NCI-H1930 (cell line): ENCODE results near the gene SLCO3A1.
"Not testable (repeated sequence)": the region's sequence is repeated elsewhere in the genome, so short reads cannot be mapped to it uniquely, and the experiment has no call there.

Source experiments
- DNase-seq, 2 experiments: peaks; one replicate each; lab custom pipeline; 2025; lab: John Stamatoyannopoulos, UW

SLCO3A1 gene

DNA sequence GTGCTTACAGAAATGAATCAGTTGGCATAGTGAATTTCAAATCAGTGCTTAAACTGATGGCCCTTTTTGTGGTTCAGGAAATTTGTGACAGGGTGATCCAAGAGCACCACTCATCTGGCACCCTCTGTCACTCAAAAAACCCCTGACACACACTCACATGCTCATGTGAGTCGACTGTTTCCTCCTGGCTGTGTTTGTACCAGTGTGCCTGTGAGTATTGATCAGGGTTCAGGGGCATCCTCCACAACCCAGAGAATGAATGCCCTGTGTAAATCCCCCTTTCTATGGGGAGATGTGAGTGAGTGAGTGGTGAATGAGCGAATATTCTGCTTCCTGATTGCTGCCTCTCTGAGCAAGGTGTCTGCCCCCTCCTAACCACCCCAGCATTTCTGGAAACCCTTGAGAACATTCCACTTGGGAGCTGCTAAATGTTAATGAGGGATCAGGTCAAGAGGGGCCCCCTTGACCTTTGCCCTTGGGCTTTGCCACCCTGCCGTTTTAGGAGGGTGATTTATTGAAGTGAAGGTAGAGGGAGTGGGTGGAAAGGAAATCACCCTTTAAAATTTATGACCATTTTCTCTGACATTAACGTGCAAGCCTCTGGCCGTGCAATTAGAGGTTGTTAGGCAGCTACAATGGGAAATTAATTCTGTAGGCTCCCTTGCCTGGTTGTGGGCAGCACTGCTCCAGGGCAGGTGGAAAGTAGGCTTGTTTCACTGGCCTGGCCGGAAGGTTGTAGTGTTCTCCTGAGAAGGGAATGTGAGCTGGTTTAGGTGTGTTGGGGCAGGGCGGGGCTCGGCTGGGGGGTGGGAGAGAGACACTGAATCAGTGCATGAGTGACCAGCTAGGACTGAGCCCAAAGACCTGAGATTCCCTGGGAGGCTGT, 87.2 kb downstream of the SLCO3A1 start:
- DNase-seq, result no peak

DNA sequence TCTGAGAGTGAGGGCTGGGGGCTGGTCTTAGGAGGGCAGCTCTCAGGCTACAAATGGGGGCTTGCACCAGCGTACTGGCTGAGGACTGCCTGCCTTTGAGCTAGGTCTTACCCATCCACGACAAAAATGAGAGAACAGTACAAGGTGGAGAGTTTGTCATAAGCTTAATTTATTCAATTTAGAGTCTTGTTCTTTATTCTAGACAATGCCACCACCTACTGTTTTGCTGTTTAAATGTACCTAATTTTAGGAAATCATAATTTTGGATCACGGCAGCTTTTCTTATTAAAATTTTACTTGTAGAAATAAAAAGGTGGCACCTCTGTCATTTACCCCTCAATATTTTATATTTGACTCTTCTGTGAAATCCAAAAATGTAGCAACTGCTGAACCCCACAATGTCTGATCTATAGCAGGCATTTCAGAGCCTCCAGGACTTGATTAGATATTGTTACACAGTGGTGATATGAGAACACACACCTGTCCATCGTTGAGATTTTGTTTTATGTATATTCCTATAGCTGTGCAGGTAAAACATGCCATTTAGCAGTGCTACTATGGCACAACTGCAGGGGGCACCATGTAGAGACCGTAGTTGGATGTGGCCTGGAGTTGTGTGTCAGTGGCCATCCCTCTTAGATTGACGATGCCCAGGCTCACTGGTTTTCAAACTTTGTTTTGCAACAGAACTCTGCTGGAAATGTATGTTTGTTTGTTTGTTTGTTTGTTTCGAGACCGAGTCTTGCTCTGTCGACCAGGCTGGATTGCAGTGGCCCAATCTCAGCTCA, 88.6 kb downstream of the SLCO3A1 start:
- DNase-seq, result no peak

DNA sequence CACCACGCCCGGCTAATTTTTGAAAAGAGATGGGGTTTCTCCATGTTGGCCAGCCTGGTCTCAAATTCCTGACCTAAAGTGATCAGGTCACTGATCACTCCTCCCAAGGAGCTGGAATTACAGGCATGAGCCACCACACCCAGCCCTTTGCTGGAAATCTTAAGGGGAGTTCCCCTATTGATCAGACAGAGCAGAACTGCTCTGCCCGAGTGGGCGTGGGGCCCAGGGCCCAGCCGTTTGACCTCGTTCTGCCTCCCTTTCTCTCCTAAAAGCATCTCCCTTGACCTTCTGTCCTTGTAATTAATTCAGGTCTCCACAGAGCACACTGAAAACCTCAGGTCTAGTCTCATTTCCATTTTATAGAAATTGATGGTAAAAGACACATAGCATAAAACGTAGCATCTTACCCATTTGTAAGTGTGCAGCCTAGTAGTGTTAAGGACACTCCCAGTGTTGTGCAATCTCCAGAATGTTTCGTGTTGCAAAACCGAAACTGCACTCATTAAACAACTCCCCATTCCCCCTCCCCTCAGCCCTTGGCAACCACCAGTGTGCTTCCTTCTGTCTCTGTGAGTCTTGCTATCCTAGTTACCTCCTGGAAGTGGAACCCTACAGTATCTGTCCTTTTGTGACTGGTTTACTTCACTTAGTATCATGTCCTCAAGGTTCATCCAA, 89.3 kb downstream of the SLCO3A1 start:
- DNase-seq, result no peak

DNA sequence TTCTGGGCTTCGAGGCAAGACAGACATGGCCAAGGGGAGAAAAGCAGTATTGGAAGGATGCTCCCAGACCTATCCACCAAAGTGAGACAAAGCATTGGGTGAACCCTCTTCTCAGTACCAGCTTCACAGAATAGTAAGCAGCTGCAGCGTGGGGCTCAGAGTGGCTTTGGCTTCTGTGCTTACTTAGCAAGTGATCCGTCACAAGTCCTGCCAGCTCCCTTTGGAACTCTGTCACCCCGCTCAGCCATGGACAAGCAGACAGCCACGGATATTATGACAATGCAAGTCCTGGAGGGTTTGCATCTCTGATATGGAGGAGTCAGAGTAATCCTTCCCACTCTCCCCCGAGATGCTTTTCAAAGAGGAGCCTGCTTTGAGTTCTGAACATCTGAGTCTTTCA, 90.8 kb downstream of the SLCO3A1 start:
- DNase-seq, result no peak

DNA sequence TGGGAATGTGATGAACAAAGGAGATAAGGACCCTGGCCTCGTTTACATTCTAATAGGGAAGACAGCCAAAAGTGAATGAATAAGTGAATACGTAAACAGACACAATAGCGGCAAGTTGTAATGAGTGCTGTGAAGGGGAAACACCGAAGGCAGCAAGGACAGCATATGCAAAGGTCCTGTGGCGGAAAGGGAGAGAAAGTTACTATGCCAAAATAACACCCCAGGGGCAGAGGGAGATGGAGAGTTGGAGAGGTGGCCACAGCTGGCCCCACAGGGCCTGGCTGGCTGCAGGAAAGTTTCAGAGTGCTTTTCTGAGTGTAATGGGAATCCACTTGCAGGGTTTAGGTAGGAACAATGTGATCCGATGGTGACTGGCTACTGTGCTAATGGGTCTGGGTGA, 91.9 kb downstream of the SLCO3A1 start:
- no peak for DNase-seq

DNA sequence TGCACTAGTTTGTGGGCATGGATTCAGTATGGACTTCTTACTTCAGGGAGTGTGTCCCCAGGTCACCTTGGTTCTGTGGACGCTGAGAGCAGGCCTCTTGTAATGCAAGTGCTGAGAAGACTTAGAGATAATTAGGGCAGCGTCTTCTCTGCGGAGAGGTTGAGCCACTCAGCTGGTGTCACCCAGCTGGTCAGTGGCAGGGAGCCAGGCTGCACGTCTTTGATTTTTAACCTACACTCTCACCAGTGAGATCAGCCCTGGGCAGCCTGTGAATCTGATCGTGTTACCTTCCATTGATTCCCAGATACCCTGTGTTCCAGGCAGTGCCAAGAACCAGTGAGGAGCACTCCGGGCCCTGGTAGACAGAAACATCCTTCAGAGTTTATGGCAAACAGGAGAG, 92.6 kb downstream of the SLCO3A1 start:
- DNase-seq, result no peak

DNA sequence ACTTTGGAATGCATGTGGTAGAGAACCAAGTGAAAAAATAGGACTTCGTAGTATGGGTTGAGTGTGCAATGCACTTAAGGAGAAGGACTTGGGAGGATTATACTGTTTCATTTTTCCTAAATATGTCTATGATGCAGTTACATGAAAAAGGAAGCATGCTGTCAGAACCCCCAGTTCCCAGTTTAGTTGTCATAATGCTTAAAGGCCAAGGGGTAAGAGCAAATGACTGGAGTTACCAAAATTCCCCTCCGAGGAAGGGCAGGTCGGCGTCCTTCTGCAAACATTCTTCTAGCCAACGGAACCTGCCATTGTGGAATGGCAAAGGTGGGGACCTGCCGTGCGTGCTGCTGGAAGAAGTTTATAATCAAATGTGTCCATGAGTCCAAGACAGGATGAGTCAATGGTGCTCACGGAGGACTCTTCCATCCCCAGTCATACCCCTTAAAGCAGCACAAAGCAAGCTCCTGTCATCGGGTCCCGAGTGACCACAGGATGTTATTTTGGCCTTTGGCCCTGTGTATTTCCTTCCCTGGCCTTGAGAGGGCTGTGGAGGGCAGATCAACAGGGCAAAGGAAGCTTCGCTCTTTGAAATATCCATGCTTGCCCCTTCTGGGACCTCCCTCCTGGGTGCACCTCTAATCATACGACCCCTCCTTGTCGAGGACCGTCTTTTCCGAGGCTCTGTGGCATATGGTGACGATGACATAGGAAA, 93.2 kb downstream of the SLCO3A1 start:
- DNase-seq, result no peak

DNA sequence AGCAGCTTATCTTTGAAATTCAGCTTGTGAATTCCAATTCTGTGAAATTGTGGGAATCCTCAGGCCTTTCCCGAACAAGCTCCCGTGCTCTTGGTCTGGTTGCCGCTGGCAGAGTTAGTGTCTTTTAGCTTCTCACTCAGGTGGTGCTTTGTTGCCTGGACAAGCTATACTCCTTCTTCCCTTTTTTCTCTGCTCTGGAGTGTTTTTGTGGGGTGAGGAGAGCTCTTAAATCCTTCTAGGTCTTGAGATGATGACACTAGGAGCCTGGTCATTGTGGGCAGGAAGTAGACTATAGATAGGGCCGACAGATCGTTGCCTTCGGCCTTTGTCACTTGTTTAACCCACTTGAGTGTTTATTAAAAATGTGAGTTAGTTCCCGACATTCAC, 93.8 kb downstream of the SLCO3A1 start:
- no peak for DNase-seq

DNA sequence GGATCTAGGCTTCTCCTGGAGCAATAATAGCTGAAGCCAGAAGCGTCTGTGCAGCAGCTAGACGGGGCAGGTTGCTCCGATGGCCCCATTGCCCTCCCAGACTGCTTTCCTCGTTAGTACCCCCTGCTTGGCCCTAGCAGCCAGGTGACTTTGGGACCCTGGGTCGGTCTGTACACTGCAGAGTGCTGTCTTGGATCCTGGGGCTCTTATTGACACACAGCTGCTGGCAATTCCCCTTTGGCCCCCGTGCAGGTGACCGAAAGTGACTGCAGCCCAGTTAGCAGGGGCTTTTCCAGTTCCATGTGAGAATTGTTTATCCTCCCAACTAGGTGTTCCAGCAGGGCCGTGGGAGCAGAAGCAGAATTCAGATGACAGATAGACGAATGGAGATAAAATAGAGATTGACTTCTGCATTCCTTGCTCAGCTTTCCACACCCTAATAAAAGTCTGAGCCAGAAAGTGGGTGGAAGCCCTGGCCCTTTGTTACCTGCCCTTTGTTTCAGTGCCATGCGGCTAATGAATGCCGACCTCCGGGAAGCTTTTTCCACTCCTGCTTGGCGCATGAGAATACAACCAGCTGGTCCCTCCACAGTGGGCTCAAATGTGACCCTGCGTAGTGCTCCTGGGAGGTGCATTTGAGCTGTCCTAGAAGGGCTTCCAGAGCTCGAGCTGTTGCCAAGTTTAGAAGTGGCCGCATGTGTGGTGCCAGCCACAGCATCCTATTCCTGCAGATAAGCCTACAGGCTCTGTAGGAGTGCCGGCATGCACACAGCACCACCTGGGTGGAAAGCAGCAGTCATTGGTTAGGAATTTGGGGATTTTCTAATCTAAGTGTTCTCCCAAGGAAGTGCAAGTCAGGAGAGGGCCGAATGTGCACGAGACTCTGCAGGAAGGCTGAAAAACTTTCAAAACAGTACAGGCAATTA, 94.4 kb downstream of the SLCO3A1 start:
- DNase-seq, result no peak

DNA sequence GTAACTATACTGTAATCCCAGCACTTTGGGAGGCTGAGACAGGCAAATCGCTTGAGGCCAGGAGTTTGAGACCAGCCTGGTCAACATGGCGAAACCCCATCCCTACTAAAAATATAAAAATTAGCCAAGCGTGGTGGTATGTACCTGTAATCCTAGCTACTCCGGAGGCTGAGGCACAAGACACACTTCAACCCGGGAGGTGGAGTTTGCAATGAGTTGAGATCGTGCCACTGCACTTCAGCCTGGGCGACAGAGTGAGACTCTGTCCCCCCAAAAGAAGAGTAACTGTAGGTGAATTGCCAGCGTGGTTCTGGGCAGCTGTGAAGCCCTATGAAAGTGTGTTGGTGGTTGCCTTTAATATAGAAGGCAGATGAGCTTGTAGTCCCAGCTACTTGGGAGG, 95.9 kb downstream of the SLCO3A1 start:
- no peak for DNase-seq

DNA sequence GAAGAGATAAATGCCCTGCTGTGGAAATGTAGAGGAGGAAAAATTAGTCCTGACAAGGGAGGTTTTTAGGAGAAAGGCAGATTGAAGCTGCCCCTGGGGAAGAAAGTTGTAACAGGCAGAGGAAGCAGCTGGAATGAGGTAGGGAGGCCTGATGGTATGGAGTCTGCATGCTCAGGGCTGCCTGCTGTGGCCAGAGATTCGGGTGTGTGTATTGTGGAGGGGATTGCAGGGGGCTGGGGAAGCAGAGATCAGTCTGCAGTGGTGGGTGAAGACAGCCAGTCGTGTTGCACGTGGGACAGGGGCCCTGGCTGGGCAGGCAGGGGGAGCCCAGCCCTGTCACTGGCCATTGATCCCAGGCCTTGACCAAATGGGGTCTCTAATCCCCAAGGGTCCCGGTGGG, 96.5 kb downstream of the SLCO3A1 start:
- no peak for DNase-seq

DNA sequence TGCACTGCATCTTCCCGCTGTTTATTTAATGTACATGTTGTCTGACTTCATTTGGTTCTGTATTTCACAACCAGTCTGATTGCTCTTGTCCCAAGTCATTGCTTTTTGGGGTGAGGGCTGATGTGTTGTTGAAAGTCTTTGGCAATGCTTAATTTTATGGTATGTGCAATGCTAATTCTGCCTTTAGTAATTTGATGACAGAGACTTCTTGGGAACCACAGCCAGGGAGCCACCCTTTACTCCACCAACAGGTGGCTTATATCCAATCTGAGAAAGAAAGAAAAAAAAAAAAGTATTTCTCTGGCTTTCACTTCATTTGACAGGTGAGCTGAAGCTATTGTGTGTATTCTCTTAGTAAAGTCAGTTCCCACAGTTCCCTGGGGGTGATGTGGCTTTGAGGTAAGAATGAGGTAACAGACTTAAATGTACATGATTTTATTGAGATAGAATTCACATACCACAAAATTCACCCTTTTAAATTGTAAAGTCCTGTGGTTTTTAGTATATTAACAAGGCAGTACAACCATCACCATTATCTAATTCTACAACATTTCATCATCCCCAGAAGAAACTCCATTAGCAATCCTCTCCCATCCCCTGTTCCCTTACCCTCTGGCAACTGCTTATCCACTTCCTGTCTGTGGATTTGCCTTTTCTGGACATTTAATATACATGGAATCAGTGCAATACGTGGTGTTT, 97.3 kb downstream of the SLCO3A1 start:
- no peak for DNase-seq

DNA sequence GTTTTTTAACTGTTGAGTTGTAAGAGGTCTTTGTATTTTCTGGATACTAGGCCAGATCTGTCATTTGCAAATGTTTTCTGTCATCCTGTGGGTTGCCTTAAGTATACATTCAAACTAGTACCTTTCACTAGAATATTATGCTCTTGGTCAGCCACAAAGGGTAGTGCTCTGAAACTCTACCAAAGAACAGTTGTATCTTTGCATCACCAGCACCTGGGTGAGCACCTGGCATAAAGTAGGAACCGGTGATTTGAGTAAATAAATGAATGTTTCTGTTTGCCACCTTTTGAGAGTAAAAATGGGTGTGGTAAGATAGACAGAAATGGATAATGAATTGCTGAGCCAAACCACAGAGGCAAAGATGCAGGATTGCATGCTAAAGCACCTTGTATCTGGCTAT, 98.7 kb downstream of the SLCO3A1 start:
- no peak for DNase-seq

DNA sequence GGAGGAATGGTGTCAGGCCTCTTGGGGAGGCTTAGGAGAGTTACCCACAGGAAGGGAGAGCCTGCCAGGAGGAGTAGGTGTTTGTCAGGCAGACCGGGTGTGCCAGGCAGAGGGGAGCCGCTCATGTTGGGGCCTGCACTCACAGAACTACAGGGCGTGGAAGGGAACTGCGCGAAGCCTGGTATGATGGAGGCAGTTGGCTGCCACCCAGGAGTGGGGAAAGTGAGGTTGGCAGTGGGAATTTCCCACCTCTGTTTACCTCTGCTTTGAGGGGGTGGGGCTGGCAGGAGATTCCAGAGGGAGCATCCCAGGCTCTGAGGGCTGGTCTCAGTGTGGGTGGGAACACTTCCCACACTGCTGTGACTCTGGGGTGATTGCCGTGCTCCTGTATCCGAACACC, 99.9 kb downstream of the SLCO3A1 start:
- DNase-seq, result no peak

DNA sequence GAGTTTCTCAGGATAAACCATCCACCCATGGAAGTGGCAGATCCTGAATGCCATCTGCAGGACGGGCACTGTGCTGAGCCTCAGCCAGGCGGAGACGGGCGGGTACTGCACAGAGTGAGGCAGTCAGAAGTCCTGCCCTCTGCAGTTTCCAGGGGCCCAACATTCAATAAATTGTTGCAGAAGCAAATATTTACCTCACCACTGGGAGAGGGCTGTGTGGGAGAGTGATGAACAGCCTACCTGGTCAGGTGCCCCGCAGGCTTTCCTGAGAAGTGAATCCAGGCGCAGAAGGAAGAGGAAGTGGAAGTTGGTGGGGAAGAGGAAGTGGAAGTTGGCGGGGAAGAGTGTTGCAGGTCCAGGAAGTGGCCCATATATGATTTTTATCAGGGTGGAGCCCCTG, 100.8 kb downstream of the SLCO3A1 start:
- DNase-seq, result no peak

DNA sequence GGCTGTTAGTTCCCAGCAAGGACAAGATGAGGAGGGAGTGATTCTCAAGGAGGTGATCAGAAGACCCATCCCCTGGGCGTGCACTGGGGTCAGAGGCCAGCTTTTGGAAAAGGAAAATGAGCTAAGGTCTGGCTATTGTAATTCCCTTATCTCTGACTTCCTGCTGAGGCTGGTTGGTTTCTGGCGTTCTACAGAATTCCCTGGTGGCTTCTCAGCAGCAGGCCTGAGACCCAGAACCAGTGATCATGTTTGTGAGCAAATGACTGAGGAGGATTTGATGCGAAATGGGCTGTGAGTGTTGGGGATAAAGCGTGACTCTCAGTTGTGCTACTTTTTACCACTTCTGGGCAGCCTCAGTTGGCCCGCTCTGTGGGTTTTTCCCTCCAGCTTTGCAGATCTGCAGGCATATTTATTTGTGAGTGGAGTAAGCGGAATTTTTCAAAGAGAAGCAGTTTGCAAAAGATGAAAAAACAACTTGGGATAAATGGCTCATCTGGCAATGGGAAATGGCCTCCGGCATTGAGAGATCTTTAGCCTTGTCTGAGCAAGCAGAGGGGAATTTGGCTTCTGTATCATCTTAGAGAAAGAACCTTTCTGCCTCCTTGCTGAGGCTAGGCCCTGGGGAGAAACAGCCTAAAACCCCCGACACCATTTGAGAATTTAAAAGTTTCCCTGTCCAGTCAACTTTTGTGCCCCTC, 102.7 kb downstream of the SLCO3A1 start:
- DNase-seq, result no peak

DNA sequence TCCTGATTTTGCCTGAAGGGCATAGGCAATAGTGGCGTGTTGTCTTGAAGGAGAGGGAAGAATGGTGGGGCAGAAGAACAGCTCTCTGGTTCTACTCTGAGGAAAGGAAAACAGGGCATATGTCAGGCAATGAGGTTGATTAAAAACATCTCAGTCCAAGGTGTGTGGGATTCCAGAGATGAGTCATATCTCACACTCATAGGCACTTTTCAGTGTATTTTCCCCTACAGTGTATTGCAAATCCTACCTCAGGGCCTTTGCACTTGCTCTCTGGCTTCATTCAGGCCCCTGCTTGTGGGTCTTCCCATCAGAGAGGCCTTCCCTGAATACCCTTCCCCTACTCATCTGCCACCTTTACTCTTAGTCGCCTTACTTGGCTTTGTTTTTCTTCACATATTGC, 107.8 kb downstream of the SLCO3A1 start:
- DNase-seq, result no peak

DNA sequence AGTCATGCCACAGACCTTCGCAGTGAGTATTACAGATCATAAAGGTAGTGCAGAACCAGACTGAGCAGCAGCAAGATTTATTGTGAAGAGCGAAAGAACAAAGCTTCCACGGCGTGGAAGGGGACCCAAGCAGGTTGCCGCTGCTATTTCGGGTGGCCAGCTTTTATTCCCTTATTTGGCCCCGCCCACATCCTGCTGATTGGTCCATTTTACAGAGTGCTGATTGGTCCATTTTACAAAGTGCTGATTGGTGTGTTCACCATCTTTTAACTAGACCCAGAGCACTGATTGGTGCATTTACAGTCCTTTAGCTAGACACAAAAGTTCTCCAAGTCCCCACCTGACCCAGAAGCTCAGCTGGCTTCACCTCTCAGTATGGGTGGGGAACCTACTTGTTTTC, 110.2 kb downstream of the SLCO3A1 start:
- not testable (repeated sequence) for DNase-seq

DNA sequence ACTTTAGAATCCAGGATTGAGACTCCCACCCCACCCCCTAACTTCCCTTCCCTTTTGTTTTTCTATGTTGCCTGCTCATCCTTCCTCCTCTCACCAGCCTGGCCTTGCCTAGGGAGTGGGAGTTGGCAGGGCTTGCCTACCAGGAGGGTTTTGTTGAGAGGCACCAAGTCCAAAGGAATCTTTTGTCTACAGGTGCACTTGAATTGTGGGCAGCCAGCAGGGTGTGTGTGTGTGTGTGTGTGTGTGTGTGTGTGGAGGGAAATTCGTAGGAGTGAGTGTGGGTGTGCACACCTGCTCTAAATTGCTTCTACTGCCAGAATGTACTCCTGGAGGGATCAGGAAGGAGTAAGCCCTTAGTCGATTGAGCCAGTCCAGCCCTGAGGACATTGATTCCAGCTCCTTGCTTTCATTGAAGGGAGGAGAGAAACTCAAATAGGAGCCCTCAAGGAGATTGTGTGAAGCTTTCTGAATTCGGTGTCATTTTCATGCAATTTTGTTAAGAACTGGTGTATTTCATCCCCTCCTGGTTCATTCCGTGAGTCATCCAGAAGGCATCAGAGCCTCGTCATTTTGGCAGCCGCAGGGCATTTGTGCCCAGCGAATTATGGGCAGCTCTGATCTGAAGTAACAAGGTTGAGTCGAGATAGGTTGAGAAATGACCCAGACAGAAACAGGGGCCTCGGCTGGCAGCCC, 112.1 kb downstream of the SLCO3A1 start:
- DNase-seq, result no peak
